ENCODE results near the gene DHX15.
"Not testable (repeated sequence)": the region's sequence is repeated elsewhere in the genome, so short reads cannot be mapped to it uniquely, and the experiment has no call there.

The DHX15 gene

GRCh38 chr4:24544208-24544988 lies 40.0 kb downstream of the DHX15 start:
- DNase-seq = no peak

GRCh38 chr4:24537025-24537424 lies 47.3 kb downstream of the DHX15 start:
- DNase-seq = no peak

- DNase-seq = no peak
These were observed 49.0 kb downstream of the DHX15 start for GRCh38 chr4:24535399-24535798.

GRCh38 chr4:24533364-24533763 lies 51.0 kb downstream of the DHX15 start:
- DNase-seq = no peak

- no peak for DNase-seq
These were observed 54.8 kb downstream of the DHX15 start for GRCh38 chr4:24529555-24529954.

GRCh38 chr4:24527371-24527770 lies 57.0 kb downstream of the DHX15 start:
- DNase-seq = no peak

- no peak for DNase-seq
These were observed 62.8 kb downstream of the DHX15 start for GRCh38 chr4:24521544-24521943.

GRCh38 chr4:24519649-24520048 lies 64.7 kb downstream of the DHX15 start:
- DNase-seq = no peak

- DNase-seq = no peak
These were observed 66.7 kb downstream of the DHX15 start for GRCh38 chr4:24517676-24518075.

- no peak for DNase-seq
These were observed 67.4 kb downstream of the DHX15 start for GRCh38 chr4:24516926-24517325.

GRCh38 chr4:24515698-24516097 lies 68.7 kb downstream of the DHX15 start:
- DNase-seq = no peak

GRCh38 chr4:24514808-24515207 lies 69.5 kb downstream of the DHX15 start:
- no peak for DNase-seq

- DNase-seq = no peak
These were observed 70.6 kb downstream of the DHX15 start for GRCh38 chr4:24513718-24514117.

GRCh38 chr4:24511371-24512063 lies 72.8 kb downstream of the DHX15 start:
- DNase-seq = no peak

GRCh38 chr4:24510091-24510490 lies 74.3 kb downstream of the DHX15 start:
- no peak for DNase-seq

GRCh38 chr4:24508541-24508940 lies 75.8 kb downstream of the DHX15 start:
- no peak for DNase-seq

GRCh38 chr4:24507439-24507838 lies 76.9 kb downstream of the DHX15 start:
- DNase-seq = no peak

GRCh38 chr4:24503090-24503489 lies 81.3 kb downstream of the DHX15 start:
- not testable (repeated sequence) for DNase-seq

- no peak for DNase-seq
These were observed 87.1 kb downstream of the DHX15 start for GRCh38 chr4:24497221-24497620.

- no peak for DNase-seq
These were observed 87.8 kb downstream of the DHX15 start for GRCh38 chr4:24496597-24496996.

- no peak for DNase-seq
These were observed 89.0 kb downstream of the DHX15 start for GRCh38 chr4:24495388-24495787.

GRCh38 chr4:24489870-24490269 lies 94.5 kb downstream of the DHX15 start:
- no peak for DNase-seq

- DNase-seq = peak; percentile 64
These were observed 95.8 kb downstream of the DHX15 start for GRCh38 chr4:24488399-24489164.

- DNase-seq = no peak
These were observed 101.5 kb downstream of the DHX15 start for GRCh38 chr4:24482871-24483270.

Measured in stimulated activated CD4-positive, alpha-beta T cell treated with anti-CD3 and anti-CD28 coated beads, Interleukin-1b, Interleukin-23, amount 100 ng/mL, for 48 hours (primary cell).